ENCODE measurements around the gene FITM1. TPM values are rescaled to one million over a fixed set of nuclear protein-coding genes. Genes with fewer than 3 reads are reported as not detected.

The FITM1 gene
- polyA plus RNA-seq, 3 donors: 1.1 to 2.3 (median 1.5) TPM

GRCh38 chr14:24115422-24116127 is 14.9 kb upstream of the FITM1 start:
- DNase-seq: no peak

- DNase-seq: no peak
These were observed 14.2 kb upstream of the FITM1 start for GRCh38 chr14:24116128-24116814.

GRCh38 chr14:24117179-24117578 is 13.3 kb upstream of the FITM1 start:
- DNase-seq: no peak

GRCh38 chr14:24119691-24120090 is 10.8 kb upstream of the FITM1 start:
- no peak for DNase-seq

- no peak for DNase-seq
These were observed 9.2 kb upstream of the FITM1 start for GRCh38 chr14:24121210-24121609.

- DNase-seq: no peak
These were observed 8.0 kb upstream of the FITM1 start for GRCh38 chr14:24122416-24122815.

- no peak for DNase-seq
These were observed 7.6 kb upstream of the FITM1 start for GRCh38 chr14:24122898-24123297.

- no peak for DNase-seq
These were observed 6.7 kb upstream of the FITM1 start for GRCh38 chr14:24123424-24124417.

GRCh38 chr14:24126939-24127338 is 3.5 kb upstream of the FITM1 start:
- DNase-seq: no peak

- no peak for DNase-seq
These were observed 2.8 kb upstream of the FITM1 start for GRCh38 chr14:24127673-24128072.

- DNase-seq: no peak
These were observed 955 bp upstream of the FITM1 start for GRCh38 chr14:24129410-24129998.

GRCh38 chr14:24130717-24131548 is 474 bp downstream of the FITM1 start:
- no peak for DNase-seq

- DNase-seq: no peak
These were observed 1.1 kb downstream of the FITM1 start for GRCh38 chr14:24131549-24131966.

GRCh38 chr14:24132061-24132685 is 1.7 kb downstream of the FITM1 start:
- DNase-seq: no peak

GRCh38 chr14:24132976-24133375 is 2.5 kb downstream of the FITM1 start:
- DNase-seq: no peak

GRCh38 chr14:24133735-24134134 is 3.3 kb downstream of the FITM1 start:
- DNase-seq: no peak

GRCh38 chr14:24135584-24135833 is 5.0 kb downstream of the FITM1 start:
- DNase-seq: no peak

GRCh38 chr14:24135834-24136683 is 5.6 kb downstream of the FITM1 start, which contains the start of gene PSME1:
Gene PSME1, plus strand, starts transcription at chr14:24136194. Its CDS starts 69 bp downstream, at chr14:24136263.
- DNase-seq: peak; percentile 90

- DNase-seq: no peak
These were observed 6.4 kb downstream of the FITM1 start for GRCh38 chr14:24136684-24137528.

All from renal pelvis (tissue), 4 donors.